ENCODE measurements around the gene UBASH3B.

- no peak for TF ChIP-seq GATA2 (IDR thresholded peaks at IDR 0.05; ENCODE audit: low read depth, low read length)
- TF ChIP-seq GATA3 (IDR thresholded peaks at IDR 0.05; ENCODE audit: low read depth, low read length) = no peak
These were observed 122.6 kb downstream of the UBASH3B start for GRCh38 chr11:122778148-122778547.
